GM21723 (cell line): Measurements from ENCODE around the gene BCL11A.

Source experiments
- ATAC-seq: cut with Tn5 transposase; IDR thresholded peaks from one replicate; pipeline ENCODE4 v1.9.1; 2021; ENCODE audit warnings: mild to moderate bottlenecking, moderate library complexity; ENCODE audit not compliant: unreplicated experiment

Gene BCL11A

GRCh38 chr2:60412620-60413019 lies 140.8 kb downstream of the BCL11A start:
- no peak for ATAC-seq

GRCh38 chr2:60412027-60412426 lies 141.4 kb downstream of the BCL11A start:
- no peak for ATAC-seq

GRCh38 chr2:60411295-60411694 lies 142.2 kb downstream of the BCL11A start:
- no peak for ATAC-seq

- no peak for ATAC-seq
Observed at GRCh38 chr2:60410456-60411146, 142.9 kb downstream of the BCL11A start.

- ATAC-seq: no peak
Observed at GRCh38 chr2:60409531-60409871, 144.0 kb downstream of the BCL11A start.

GRCh38 chr2:60408811-60409530 lies 144.5 kb downstream of the BCL11A start:
- ATAC-seq: no peak

- no peak for ATAC-seq
Observed at GRCh38 chr2:60408207-60408606, 145.2 kb downstream of the BCL11A start.

GRCh38 chr2:60407398-60407797 lies 146.1 kb downstream of the BCL11A start:
- no peak for ATAC-seq

GRCh38 chr2:60406192-60406591 lies 147.3 kb downstream of the BCL11A start:
- no peak for ATAC-seq

GRCh38 chr2:60405271-60405919 lies 148.1 kb downstream of the BCL11A start:
- ATAC-seq: no peak
